Stimulated activated CD4-positive, alpha-beta T cell treated with anti-CD3 and anti-CD28 coated beads, Interleukin-15, amount 100 ng/mL, for 1 hour (primary cell): Measurements from ENCODE around the gene CBLL1.

ENCODE experiments used
- DNase-seq, 2 donors: peaks; one replicate each; pipeline ENCODE4 v3.0.0-alpha.2; 2020; ENCODE audit warnings: low read depth in 1 of 2, low spot score in 1 of 2

CBLL1 gene

GRCh38 chr7:107809179-107809578 lies 65.2 kb downstream of the CBLL1 start:
- DNase-seq = no peak

DNA sequence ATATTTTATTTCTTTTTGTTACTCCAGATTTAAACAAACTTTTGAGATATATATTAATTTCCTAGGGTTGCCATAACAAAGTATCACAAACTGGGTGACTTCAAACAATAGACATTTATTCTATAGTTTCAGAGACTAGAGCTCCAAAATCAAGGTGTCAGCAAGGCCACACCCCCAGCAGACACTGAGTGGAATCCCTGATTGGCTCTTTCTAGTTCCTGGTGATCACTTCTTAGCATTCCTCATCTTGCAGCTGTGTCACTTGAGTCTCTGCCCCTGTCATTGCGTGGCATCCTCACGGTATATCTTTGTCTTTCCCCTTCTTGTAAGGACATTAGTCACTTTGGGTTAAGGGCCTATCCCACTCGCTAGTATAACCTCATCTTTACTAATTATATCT lies 66.7 kb downstream of the CBLL1 start:
- DNase-seq = no peak
